Left ventricle myocardium inferior (tissue), 1 donor: Measurements from ENCODE around the gene CELF4. TPM values are rescaled to one million over a fixed set of nuclear protein-coding genes. Genes with fewer than 3 reads are reported as not detected.

Source experiments
- DNase-seq: peaks from one replicate; pipeline ENCODE4 v3.0.0-alpha.2; 2020
- H3K27ac ChIP-seq: fragments of 200-600 bp; replicated peaks from 2 replicates; pipeline ENCODE4 v1.8.0; 2021
- H3K27me3 ChIP-seq: fragments of 200-600 bp; 2 replicates; pipeline ENCODE4 v1.8.0; 2021; ENCODE audit warnings: low read depth
- H3K36me3 ChIP-seq: fragments of 200-600 bp; 2 replicates; pipeline ENCODE4 v1.8.0; 2021
- H3K4me1 ChIP-seq: fragments of 200-600 bp; 2 replicates; pipeline ENCODE4 v1.8.0; 2021
- H3K4me3 ChIP-seq: fragments of 200-600 bp; 2 replicates; pipeline ENCODE4 v1.8.0; 2021; ENCODE audit warnings: mild to moderate bottlenecking, moderate library complexity
- H3K9me3 ChIP-seq: fragments of 200-600 bp; replicated peaks from 2 replicates; pipeline ENCODE4 v1.8.0; 2021
- intact Hi-C: fragments of 100-400 bp; cut with micrococcal nuclease; formaldehyde crosslinking; loops from one replicate; pipeline ENCODE4 v1.11.0; 2022
- total RNA-seq: library from RNA; stranded (reverse); fragmentation: NEBNext Ultra II Directional; extraction: Animal tissue kit (Norgen Biotek cat#: 25700); gene quantifications from one replicate; pipeline ENCODE4 v1.2.1, GENCODE V29; 2021
- TF ChIP-seq, protein P1 (sequence below): fragments of 200-600 bp; IDR thresholded peaks from 2 replicates; pipeline ENCODE4 v1.8.0; 2021; ENCODE audit warnings: antibody characterized with exemption, mild to moderate bottlenecking, borderline replicate concordance
- donor health status: DM: no; HTN: yes; CAD: no; lungs with severe emphysema.

Gene CELF4
- total RNA-seq, 1 donor from 2014 or later: 0.60 TPM

DNA sequence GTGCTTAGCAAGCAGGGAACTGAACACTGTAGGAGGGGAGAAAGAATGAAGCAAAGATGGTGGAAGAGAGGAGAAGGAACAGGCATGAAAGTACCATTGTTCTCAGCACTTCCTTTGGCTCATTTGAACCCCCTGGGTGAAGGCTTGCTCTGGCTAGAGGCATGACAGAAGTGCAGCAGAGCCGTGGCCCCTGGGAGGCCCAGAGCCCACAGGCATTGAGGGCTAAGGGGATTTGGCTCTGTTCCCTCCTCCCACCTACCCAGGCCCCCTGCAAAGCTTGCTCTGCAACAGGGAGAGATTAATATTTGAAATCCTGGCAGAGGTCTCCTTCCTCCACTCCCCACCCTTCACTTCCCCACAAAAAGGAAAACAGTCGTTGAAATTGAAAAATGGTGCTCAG is 262.6 kb downstream of the CELF4 start:
- Histone ChIP-seq H3K4me1 (peaks cover 13% of the 10 kb centered on the region), H3K9me3 (no peaks in the 10 kb centered on the region), H3K36me3 (no peaks in the 10 kb centered on the region), H3K27ac (no peak overlapping the region), H3K4me3 (no peak overlapping the region), H3K27me3 (peaks cover 15% of the 10 kb centered on the region)
- no peak for DNase-seq
- TF ChIP-seq, protein P1, sequence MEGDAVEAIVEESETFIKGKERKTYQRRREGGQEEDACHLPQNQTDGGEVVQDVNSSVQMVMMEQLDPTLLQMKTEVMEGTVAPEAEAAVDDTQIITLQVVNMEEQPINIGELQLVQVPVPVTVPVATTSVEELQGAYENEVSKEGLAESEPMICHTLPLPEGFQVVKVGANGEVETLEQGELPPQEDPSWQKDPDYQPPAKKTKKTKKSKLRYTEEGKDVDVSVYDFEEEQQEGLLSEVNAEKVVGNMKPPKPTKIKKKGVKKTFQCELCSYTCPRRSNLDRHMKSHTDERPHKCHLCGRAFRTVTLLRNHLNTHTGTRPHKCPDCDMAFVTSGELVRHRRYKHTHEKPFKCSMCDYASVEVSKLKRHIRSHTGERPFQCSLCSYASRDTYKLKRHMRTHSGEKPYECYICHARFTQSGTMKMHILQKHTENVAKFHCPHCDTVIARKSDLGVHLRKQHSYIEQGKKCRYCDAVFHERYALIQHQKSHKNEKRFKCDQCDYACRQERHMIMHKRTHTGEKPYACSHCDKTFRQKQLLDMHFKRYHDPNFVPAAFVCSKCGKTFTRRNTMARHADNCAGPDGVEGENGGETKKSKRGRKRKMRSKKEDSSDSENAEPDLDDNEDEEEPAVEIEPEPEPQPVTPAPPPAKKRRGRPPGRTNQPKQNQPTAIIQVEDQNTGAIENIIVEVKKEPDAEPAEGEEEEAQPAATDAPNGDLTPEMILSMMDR: no peak
- intact Hi-C loops: no loop called here

DNA sequence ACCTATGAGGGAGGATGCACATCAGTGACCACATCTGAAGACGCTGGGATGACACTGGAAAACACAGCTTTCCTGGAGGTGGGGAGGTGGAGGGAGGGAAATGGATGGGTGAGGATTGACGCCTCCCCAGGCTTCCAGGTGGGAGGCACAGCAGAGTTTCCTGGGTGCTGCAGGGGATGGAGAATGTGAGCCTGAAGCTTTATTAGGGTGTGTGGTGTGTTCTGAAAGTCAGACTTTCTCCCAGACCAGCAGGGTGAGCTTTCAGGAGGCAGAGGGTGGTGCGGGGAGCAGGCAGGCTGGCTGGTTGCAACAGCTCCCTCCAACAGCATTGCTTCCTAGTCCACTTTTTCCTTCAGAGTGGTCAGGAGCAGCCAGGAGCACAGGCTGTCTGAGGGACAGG is 263.1 kb downstream of the CELF4 start:
- Histone ChIP-seq H3K9me3 (no peaks in the 10 kb centered on the region), H3K27ac (no peak overlapping the region), H3K36me3 (no peaks in the 10 kb centered on the region), H3K4me3 (no peak overlapping the region), H3K4me1 (peaks cover 13% of the 10 kb centered on the region), H3K27me3 (peaks cover 15% of the 10 kb centered on the region)
- TF ChIP-seq, protein P1: no peak
- DNase-seq: no peak
- intact Hi-C loops: no loop called here

DNA sequence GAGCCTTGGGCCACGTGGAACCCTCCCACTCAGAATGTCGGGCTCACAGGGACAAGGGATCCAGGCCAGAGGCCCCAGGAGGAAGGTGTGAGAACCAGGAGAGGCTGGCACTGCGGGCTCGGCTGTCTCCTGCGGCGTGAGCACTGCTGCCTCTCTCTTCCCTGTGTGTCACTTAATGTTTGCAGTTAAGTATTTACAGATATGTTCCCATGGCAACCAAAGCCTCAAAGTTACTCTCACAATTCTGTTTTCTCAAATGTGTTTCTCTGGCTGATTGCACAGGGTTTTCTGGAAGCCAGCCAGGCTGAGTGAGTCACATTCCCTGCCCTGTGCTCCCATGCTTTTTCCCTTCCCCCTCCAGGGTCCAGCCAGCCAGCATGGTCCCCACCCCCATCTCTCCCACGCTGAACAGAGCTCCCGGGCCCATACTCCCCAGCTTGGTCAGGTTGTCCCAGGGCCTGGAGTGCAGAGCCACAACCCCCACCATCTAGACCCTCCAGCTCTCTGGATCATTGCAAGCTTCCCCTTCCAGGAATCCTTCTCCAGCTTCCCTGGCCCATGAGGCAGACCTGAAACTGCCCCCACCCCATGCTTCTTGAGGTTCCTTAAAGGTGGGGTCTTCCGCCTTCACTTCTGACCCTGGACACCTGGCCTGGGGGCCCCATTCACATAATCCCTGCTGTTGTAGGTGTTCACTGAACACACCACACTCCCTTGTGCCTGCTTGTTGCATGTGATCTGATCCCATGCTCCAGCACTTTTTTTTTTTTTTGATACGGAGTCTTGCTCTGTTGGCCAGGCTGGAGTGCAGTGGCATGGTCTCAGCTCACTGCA is 265.9 kb downstream of the CELF4 start:
- Histone ChIP-seq H3K4me3 (no peak overlapping the region), H3K27me3 (peaks cover 15% of the 10 kb centered on the region), H3K9me3 (no peaks in the 10 kb centered on the region), H3K27ac (no peak overlapping the region), H3K36me3 (no peaks in the 10 kb centered on the region), H3K4me1 (peaks cover 13% of the 10 kb centered on the region)
- TF ChIP-seq, protein P1: no peak
- peak; percentile 77 for DNase-seq
- intact Hi-C loops: no loop called here

DNA sequence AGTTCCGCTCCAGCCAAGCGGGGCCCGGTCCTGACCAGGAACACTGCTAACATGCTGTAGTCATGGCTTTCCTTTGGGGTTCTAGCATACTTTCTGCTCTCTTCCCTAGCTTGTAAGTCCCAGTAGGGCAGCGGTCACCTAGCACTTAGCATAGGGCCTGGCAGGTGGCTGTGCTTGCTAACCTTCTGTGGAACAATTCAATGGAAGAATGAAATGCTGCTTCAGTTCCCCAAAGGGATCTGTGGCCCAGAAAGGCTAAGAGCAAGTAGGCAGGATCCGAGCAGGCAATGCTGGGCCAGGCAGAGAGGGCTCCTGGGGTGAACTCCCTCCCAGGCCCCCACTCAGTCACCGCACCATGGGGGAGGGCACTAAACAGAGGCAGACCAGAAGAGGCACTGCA is 266.8 kb downstream of the CELF4 start:
- Histone ChIP-seq H3K27me3 (peaks cover 15% of the 10 kb centered on the region), H3K36me3 (no peaks in the 10 kb centered on the region), H3K4me3 (no peak overlapping the region), H3K4me1 (peaks cover 13% of the 10 kb centered on the region), H3K27ac (no peak overlapping the region), H3K9me3 (no peaks in the 10 kb centered on the region)
- intact Hi-C loops: no loop called here
- DNase-seq: no peak
- TF ChIP-seq, protein P1: no peak

DNA sequence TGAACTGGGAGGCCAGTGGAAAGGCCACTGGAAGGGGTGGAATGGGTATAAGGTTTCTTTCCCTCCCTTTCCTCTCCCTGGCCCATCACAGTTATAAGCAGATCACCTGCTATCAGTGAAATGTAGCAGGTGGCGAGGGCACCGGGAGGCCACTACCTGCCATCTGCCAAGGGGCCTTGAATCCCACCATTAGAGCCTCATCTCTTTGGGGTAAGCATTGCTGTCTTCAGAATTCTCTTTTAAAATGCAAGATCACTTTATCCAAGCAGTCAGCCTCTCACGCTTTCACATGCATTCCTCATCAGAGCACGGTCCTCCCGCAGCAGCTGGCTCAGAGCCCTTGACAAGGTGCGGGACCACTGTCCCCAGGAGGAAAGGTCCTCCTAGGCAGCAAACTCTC is 268.5 kb downstream of the CELF4 start:
- no peak for DNase-seq
- intact Hi-C loops: no loop called here

More for the DNA sequence above, 268.5 kb downstream of the CELF4 start:
- H3K9me3 ChIP-seq: no peaks in the 10 kb centered on the region
- peaks cover 13% of the 10 kb centered on the region for H3K4me1 ChIP-seq
- TF ChIP-seq, protein P1: no peak
- no peak overlapping the region for H3K4me3 ChIP-seq
- peaks cover 9% of the 10 kb centered on the region for H3K27me3 ChIP-seq
- H3K36me3 ChIP-seq: no peaks in the 10 kb centered on the region
- H3K27ac ChIP-seq: no peak overlapping the region
